Measurements from ENCODE around the gene UBL4A.

Gene UBL4A

GRCh38 chrX:154468217-154468616 lies 18.2 kb downstream of the UBL4A start:
- Histone ChIP-seq H3K27ac (ENCODE audit: low read depth, low read length) (no peak overlapping the region), H3K9me3 (ENCODE audit: low read length) (no peaks in the 10 kb centered on the region), H3K36me3 (ENCODE audit: insufficient read depth, low read length) (peaks cover 8% of the 10 kb centered on the region)

GRCh38 chrX:154467556-154467955 lies 18.9 kb downstream of the UBL4A start:
- no peaks in the 10 kb centered on the region for H3K27me3 ChIP-seq (ENCODE audit: control insufficient read depth in 1 of 2, insufficient read depth in 2 of 2, low read length in 2 of 2)
- no peak overlapping the region for H3K9ac ChIP-seq (ENCODE audit: low read length)
- peaks cover 8% of the 10 kb centered on the region for H3K36me3 ChIP-seq (ENCODE audit: insufficient read depth, low read length)
- no peaks in the 10 kb centered on the region for H3K9me3 ChIP-seq (ENCODE audit: low read length)
- H3K4me3 ChIP-seq (ENCODE audit: low read depth in 1 of 2, low read length in 2 of 2), result no peak overlapping the region
- no peak overlapping the region for H3K27ac ChIP-seq (ENCODE audit: low read depth, low read length)
- no peaks in the 10 kb centered on the region for H3K4me1 ChIP-seq (ENCODE audit: insufficient read depth, low read length)

More at GRCh38 chrX:154468217-154468616, 18.2 kb downstream of the UBL4A start:
- H3K9ac ChIP-seq (ENCODE audit: low read length), result no peak overlapping the region
- H3K4me1 ChIP-seq (ENCODE audit: insufficient read depth, low read length), result no peaks in the 10 kb centered on the region
- no peak overlapping the region for H3K4me3 ChIP-seq (ENCODE audit: low read depth in 1 of 2, low read length in 2 of 2)
- no peaks in the 10 kb centered on the region for H3K27me3 ChIP-seq (ENCODE audit: control insufficient read depth in 1 of 2, insufficient read depth in 2 of 2, low read length in 2 of 2)

- Histone ChIP-seq H3K36me3 (ENCODE audit: insufficient read depth, low read length) (peaks cover 8% of the 10 kb centered on the region), H3K4me1 (ENCODE audit: insufficient read depth, low read length) (no peaks in the 10 kb centered on the region), H3K9ac (ENCODE audit: low read length) (no peak overlapping the region), H3K9me3 (ENCODE audit: low read length) (no peaks in the 10 kb centered on the region), H3K27me3 (ENCODE audit: control insufficient read depth in 1 of 2, insufficient read depth in 2 of 2, low read length in 2 of 2) (no peaks in the 10 kb centered on the region), H3K27ac (ENCODE audit: low read depth, low read length) (no peak overlapping the region), H3K4me3 (ENCODE audit: low read depth in 1 of 2, low read length in 2 of 2) (no peak overlapping the region)
Measured at GRCh38 chrX:154466907-154467306, 19.5 kb downstream of the UBL4A start.

- Histone ChIP-seq H3K4me3 (ENCODE audit: low read depth in 1 of 2, low read length in 2 of 2) (no peak overlapping the region), H3K27me3 (ENCODE audit: control insufficient read depth in 1 of 2, insufficient read depth in 2 of 2, low read length in 2 of 2) (no peaks in the 10 kb centered on the region), H3K4me1 (ENCODE audit: insufficient read depth, low read length) (no peaks in the 10 kb centered on the region), H3K9ac (ENCODE audit: low read length) (no peak overlapping the region), H3K9me3 (ENCODE audit: low read length) (no peaks in the 10 kb centered on the region), H3K27ac (ENCODE audit: low read depth, low read length) (no peak overlapping the region), H3K36me3 (ENCODE audit: insufficient read depth, low read length) (peaks cover 8% of the 10 kb centered on the region)
Measured at GRCh38 chrX:154466036-154466435, 20.4 kb downstream of the UBL4A start.

GRCh38 chrX:154465601-154466000 lies 20.8 kb downstream of the UBL4A start:
- H3K4me3 ChIP-seq (ENCODE audit: low read depth in 1 of 2, low read length in 2 of 2), result no peak overlapping the region
- H3K9me3 ChIP-seq (ENCODE audit: low read length), result no peaks in the 10 kb centered on the region
- no peak overlapping the region for H3K27ac ChIP-seq (ENCODE audit: low read depth, low read length)
- H3K4me1 ChIP-seq (ENCODE audit: insufficient read depth, low read length), result no peaks in the 10 kb centered on the region
- no peaks in the 10 kb centered on the region for H3K27me3 ChIP-seq (ENCODE audit: control insufficient read depth in 1 of 2, insufficient read depth in 2 of 2, low read length in 2 of 2)
- H3K36me3 ChIP-seq (ENCODE audit: insufficient read depth, low read length), result peaks cover 8% of the 10 kb centered on the region
- H3K9ac ChIP-seq (ENCODE audit: low read length), result no peak overlapping the region

GRCh38 chrX:154464806-154465365 lies 21.5 kb downstream of the UBL4A start:
- Histone ChIP-seq H3K9me3 (ENCODE audit: low read length) (no peaks in the 10 kb centered on the region), H3K4me3 (ENCODE audit: low read depth in 1 of 2, low read length in 2 of 2) (no peak overlapping the region), H3K27me3 (ENCODE audit: control insufficient read depth in 1 of 2, insufficient read depth in 2 of 2, low read length in 2 of 2) (no peaks in the 10 kb centered on the region), H3K27ac (ENCODE audit: low read depth, low read length) (no peak overlapping the region), H3K36me3 (ENCODE audit: insufficient read depth, low read length) (peaks cover 8% of the 10 kb centered on the region), H3K9ac (ENCODE audit: low read length) (no peak overlapping the region), H3K4me1 (ENCODE audit: insufficient read depth, low read length) (no peaks in the 10 kb centered on the region)

GRCh38 chrX:154463611-154464220 lies 22.7 kb downstream of the UBL4A start:
- Histone ChIP-seq H3K4me3 (ENCODE audit: low read depth in 1 of 2, low read length in 2 of 2) (no peak overlapping the region), H3K27me3 (ENCODE audit: control insufficient read depth in 1 of 2, insufficient read depth in 2 of 2, low read length in 2 of 2) (no peaks in the 10 kb centered on the region), H3K9me3 (ENCODE audit: low read length) (no peaks in the 10 kb centered on the region), H3K4me1 (ENCODE audit: insufficient read depth, low read length) (no peaks in the 10 kb centered on the region), H3K36me3 (ENCODE audit: insufficient read depth, low read length) (peaks cover 2% of the 10 kb centered on the region), H3K27ac (ENCODE audit: low read depth, low read length) (no peak overlapping the region), H3K9ac (ENCODE audit: low read length) (no peak overlapping the region)

GRCh38 chrX:154462396-154462795 lies 24.0 kb downstream of the UBL4A start:
- Histone ChIP-seq H3K4me1 (ENCODE audit: insufficient read depth, low read length) (no peaks in the 10 kb centered on the region), H3K9me3 (ENCODE audit: low read length) (no peaks in the 10 kb centered on the region), H3K36me3 (ENCODE audit: insufficient read depth, low read length) (no peaks in the 10 kb centered on the region), H3K27me3 (ENCODE audit: control insufficient read depth in 1 of 2, insufficient read depth in 2 of 2, low read length in 2 of 2) (no peaks in the 10 kb centered on the region), H3K27ac (ENCODE audit: low read depth, low read length) (no peak overlapping the region), H3K4me3 (ENCODE audit: low read depth in 1 of 2, low read length in 2 of 2) (no peak overlapping the region), H3K9ac (ENCODE audit: low read length) (no peak overlapping the region)

- Histone ChIP-seq H3K9me3 (ENCODE audit: low read length) (no peaks in the 10 kb centered on the region), H3K27ac (ENCODE audit: low read depth, low read length) (no peak overlapping the region), H3K4me1 (ENCODE audit: insufficient read depth, low read length) (no peaks in the 10 kb centered on the region), H3K36me3 (ENCODE audit: insufficient read depth, low read length) (no peaks in the 10 kb centered on the region), H3K4me3 (ENCODE audit: low read depth in 1 of 2, low read length in 2 of 2) (no peak overlapping the region), H3K9ac (ENCODE audit: low read length) (no peak overlapping the region), H3K27me3 (ENCODE audit: control insufficient read depth in 1 of 2, insufficient read depth in 2 of 2, low read length in 2 of 2) (no peaks in the 10 kb centered on the region)
Measured at GRCh38 chrX:154460326-154460725, 26.1 kb downstream of the UBL4A start.

GRCh38 chrX:154459832-154460231 lies 26.6 kb downstream of the UBL4A start:
- Histone ChIP-seq H3K36me3 (ENCODE audit: insufficient read depth, low read length) (no peaks in the 10 kb centered on the region), H3K27me3 (ENCODE audit: control insufficient read depth in 1 of 2, insufficient read depth in 2 of 2, low read length in 2 of 2) (no peaks in the 10 kb centered on the region), H3K4me1 (ENCODE audit: insufficient read depth, low read length) (no peaks in the 10 kb centered on the region), H3K27ac (ENCODE audit: low read depth, low read length) (no peak overlapping the region), H3K9me3 (ENCODE audit: low read length) (no peaks in the 10 kb centered on the region), H3K9ac (ENCODE audit: low read length) (no peak overlapping the region), H3K4me3 (ENCODE audit: low read depth in 1 of 2, low read length in 2 of 2) (peak overlapping the region in 1 of 2 donors; percentile 27)

GRCh38 chrX:154458954-154459778 lies 27.2 kb downstream of the UBL4A start:
- Histone ChIP-seq H3K9ac (ENCODE audit: low read length) (no peak overlapping the region), H3K9me3 (ENCODE audit: low read length) (no peaks in the 10 kb centered on the region), H3K4me3 (ENCODE audit: low read depth in 1 of 2, low read length in 2 of 2) (peak overlapping the region; percentile 59 to 64), H3K36me3 (ENCODE audit: insufficient read depth, low read length) (no peaks in the 10 kb centered on the region), H3K27ac (ENCODE audit: low read depth, low read length) (peak overlapping the region; percentile 63), H3K27me3 (ENCODE audit: control insufficient read depth in 1 of 2, insufficient read depth in 2 of 2, low read length in 2 of 2) (no peaks in the 10 kb centered on the region), H3K4me1 (ENCODE audit: insufficient read depth, low read length) (no peaks in the 10 kb centered on the region)
